HPDE6-E6E7 (cell line): ENCODE measurements around the gene OR56A4.

Source experiments
- DNase-seq: peaks from one replicate; pipeline ENCODE4 v3.0.0; 2011; ENCODE audit warnings: missing footprints; ENCODE audit errors: extremely low spot score

OR56A4 gene, protein sequence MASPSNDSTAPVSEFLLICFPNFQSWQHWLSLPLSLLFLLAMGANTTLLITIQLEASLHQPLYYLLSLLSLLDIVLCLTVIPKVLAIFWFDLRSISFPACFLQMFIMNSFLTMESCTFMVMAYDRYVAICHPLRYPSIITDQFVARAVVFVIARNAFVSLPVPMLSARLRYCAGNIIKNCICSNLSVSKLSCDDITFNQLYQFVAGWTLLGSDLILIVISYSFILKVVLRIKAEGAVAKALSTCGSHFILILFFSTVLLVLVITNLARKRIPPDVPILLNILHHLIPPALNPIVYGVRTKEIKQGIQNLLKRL

DNA sequence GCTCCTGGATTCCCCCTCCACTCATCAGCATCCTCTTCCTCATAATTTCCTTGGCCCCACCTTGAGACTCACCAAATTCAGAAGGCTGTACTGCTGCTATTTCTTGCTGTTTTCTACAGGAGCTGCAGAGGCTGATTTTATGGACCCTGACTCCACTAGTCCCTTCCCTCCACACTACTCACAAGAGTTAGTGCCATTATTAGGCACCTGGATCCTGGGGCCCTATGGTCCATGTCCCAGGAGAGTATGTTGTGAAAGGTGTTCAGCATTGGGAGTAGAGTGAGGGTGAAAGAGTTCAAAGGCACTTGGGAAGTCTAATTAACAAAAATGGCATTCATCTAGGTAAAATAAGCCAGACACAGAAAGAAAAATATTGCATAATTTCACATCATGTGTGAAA is at the start of gene OR56A4:
OR56A4 (minus strand) TSS at position 101 of the 400 bp plus-strand sequence. CDS start 3,954 bp downstream, outside the sequence.
- DNase-seq, result no peak

DNA sequence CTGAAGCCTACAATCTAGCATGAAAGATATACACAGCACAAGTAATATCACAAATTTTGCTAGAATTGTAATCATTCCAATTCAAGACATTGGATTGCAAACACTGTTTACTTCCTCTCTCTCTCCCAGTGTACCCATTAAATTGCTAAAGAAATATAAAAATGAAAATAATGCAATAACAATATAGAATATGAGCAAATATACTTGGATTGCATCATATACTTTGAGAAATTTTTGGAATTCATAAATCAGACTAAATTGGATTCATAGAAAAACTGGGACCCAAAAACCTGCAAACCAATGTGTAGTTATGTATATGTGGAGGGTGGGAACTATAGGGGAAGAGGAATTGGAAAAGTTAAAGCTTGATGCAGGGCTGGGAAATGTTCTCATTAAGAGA is 48.8 kb upstream of the OR56A4 start:
- no peak for DNase-seq

DNA sequence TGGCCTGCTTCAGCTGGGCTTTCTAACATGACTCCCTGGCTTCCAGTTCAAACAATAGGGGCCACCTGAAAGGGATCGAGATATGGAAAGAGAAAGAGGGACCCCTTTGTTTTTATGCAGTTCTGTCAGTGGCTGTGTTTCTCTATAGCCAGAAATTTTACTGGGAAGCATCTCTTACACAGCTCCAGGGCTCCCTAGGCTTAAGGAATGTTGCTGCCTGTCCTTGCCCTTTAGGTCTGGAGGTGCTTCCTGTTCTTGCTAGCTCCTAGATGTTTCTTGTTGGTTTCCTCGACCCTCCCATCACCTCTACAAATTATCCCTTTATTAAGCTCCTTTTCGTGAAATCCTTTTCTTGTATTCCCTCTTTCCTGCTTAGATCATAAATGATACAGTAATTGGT is 45.6 kb upstream of the OR56A4 start:
- DNase-seq, result no peak

DNA sequence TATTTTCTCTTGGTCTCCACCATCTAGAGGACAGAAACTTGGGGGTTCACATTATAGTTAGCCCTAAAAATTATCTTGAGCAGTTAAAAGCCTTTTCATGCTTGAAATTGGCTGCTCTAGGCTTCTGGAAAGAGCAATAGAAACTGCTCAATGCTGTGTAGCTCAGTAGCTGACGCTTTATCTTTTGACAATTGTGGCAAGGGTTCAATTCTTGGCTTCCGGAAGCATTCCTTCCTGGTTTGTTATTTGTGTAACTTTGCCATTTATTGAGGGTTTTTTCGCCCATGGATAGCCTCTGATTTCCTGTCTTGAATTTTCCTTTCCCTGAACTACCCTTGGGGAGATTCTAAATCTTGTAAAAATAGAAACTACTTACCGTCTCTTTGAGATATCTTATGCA is 34.1 kb upstream of the OR56A4 start:
- DNase-seq, result no peak

DNA sequence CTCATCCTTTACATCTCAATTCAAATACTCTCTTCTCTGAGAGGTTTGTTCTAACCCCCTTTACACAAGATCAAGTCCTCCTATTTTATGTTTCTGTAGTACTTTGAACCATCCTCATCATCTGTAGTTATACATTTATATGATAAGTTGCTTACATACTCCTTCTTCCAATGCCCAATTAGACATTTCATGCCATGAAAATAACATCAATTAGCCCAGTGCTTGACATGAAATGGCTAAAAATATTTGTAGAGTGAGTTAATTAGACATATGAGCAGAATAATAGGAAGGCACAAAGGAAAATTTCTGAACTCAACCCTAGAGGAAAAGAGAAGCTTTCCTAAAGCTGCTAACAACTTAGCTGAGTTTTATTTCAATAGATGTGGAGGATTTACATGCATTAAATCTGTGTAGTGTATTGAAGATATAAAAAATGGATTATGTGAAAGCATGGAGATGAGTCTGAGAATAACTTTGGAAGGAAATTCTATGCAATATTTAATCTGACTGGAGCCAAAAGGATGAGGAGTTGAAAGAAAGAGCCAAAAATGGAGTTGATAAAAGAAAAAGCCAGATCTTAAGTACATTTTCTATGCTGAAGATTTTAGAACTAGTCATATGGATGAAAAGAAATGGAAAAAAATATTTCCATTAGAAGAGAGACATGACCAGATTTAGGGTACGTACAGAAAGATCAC is 24.1 kb upstream of the OR56A4 start, which contains the start of gene OR56A1:
OR56A1 (minus strand) TSS at position 51 of the 698 bp plus-strand sequence. CDS start 3,066 bp downstream, outside the sequence.
- no peak for DNase-seq

DNA sequence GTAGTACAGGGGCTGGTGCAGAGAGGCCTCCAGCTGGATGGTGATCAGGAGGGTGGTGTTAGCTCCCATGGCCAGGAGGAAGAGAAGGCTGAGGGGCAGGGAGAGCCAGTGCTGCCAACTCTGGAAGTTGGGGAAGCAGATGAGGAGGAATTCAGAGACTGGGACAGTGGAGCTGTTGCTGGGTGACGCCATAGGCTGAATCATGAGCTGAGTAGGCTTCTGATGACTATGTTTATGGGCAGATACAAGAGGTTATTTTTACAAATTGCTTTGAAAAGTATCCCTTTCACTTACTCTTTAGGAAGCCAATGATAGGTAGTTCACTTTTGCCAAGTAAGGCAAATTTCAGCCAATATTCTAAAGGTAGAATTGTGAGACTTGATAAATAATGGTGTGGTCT is 20.8 kb upstream of the OR56A4 start:
- DNase-seq, result no peak

DNA sequence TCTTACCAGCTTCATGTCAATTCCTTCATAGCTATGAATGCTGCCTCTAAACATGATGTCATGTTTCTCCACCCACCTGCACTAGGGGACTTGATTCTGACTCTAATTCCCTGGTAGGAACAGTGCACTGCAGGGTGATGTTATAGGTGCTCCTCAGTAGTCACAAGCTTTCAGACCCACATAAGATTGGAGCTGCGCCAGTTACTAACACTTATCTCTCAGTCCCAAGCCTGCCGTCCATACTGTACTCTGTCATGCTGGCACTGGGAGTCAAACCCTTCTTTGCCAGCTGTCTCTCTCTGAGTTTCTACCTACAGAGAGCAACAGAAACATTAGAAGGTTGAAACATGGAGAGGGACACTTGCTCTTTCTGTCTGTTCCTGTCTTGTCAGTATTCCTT is 18.3 kb upstream of the OR56A4 start:
- DNase-seq, result no peak

DNA sequence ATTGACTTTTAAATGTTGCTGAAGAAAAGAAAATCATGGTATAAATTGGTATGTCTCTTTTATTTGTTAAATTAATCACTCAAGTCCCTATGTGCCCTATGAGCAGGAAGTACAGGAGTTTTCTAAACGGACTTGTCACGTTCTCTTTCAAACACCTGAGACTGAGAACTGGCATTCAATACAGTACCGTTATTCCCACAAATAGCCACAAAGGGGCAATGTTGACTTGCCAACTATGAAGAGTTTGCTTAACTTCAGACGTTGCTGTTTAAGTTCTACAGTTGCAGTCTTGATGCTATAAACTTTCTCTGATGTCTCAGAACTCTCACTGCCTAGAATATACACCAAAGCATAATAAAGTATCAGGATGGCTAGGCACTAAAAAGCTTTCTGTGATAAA is 16.2 kb upstream of the OR56A4 start:
- DNase-seq, result peak; percentile 2

DNA sequence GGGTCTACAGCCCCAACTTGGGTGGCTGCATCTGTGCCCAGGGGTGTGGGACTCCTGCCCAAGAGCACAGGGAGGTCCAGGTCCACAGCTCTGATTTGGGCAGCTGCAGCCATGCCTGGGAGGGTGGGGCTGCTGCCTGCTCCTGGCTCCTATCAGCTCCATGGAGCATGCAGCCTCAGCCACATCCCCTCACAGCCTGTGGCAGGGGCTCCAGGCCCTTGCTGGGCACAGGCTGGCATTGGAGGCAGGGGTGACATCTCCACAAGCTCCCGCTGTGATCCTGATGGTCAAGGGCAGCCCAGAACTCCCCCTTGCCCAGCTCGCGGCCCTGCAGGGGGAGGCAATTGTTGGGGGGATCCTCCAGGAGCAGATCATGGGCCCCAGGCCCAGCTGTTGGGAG is 6.3 kb upstream of the OR56A4 start:
- no peak for DNase-seq

DNA sequence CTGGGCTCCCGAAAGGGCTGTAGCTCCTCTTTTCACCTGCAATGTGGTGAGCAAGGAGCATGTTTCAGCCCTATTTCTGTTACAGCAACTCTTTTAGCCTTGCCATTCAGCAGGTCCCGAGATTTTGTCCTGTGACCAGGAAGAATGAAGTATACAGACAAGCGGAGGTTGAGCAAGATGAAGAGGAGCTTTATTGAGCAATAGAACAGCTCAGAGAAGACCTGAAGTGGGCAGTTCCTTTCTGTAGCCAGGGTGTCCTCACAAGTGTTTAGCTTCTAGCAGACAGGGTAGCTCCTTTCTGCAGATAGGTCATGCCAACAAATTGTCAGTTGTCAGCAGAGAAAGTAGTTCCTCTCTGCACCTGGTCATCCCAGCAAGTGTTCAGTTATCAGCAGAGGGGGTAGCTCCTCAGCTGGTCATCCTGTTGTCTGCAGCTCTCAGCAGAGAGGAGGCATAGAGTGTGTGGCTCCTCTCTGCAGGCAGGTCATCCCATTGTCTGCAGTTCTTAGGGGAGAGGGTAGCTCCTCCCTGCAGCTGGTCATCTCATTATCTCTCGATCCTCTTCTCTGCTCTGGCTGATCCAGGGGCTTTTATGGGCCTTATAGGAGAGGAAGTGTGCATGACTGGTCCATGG is 5.4 kb upstream of the OR56A4 start:
- DNase-seq, result no peak

DNA sequence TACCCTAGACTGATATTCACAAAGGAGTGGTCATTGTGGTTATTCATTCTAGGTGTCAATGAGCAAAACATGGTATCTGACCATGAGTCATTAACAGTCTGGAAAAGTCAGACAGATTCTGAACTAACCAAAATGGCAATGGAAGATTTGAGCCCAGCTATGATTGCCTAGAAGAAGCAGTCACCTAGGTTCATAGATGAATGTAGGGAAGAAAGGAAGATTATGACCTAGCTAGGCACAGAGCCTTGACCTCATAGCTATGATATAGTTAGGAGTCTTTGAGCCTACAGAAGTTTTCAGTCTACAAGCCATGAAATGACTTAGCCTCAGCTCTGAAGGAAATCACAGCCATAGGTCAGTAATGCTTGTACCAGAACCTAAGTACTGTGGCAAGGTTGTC is 351 bp downstream of the OR56A4 start:
- DNase-seq, result no peak

DNA sequence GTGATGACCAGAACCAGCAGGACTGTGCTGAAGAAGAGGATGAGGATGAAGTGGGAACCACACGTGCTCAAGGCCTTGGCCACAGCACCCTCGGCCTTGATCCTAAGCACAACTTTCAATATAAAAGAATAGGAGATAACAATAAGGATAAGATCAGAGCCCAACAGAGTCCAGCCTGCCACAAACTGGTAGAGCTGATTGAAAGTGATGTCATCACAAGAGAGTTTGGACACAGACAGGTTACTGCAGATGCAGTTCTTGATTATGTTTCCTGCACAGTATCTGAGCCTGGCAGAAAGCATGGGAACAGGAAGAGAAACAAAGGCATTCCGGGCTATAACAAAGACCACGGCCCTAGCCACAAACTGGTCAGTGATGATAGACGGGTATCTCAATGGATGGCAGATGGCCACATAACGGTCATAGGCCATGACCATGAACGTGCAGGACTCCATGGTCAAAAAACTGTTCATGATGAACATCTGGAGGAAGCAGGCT is 4.5 kb downstream of the OR56A4 start:
- DNase-seq, result no peak

DNA sequence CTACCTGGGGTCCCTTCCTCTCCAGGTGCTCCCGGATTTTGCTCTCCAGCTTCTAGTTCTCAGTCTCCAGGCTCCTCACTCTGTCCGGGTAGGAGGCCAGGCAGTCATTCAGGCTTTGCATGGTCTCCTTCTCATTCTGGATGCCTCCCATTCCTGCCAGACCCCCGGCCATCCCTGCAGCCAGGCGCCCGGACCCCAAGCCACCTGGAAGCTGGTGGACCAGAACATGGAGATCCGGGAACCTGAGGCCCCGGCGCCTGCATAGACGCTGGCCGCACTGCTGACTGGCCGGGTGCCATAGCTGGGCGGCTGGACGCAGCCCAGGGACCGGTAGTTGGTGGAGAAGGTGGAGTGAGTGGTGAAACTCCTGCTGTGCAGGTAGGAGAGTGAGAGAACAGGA is 12.0 kb downstream of the OR56A4 start:
- DNase-seq, result no peak

DNA sequence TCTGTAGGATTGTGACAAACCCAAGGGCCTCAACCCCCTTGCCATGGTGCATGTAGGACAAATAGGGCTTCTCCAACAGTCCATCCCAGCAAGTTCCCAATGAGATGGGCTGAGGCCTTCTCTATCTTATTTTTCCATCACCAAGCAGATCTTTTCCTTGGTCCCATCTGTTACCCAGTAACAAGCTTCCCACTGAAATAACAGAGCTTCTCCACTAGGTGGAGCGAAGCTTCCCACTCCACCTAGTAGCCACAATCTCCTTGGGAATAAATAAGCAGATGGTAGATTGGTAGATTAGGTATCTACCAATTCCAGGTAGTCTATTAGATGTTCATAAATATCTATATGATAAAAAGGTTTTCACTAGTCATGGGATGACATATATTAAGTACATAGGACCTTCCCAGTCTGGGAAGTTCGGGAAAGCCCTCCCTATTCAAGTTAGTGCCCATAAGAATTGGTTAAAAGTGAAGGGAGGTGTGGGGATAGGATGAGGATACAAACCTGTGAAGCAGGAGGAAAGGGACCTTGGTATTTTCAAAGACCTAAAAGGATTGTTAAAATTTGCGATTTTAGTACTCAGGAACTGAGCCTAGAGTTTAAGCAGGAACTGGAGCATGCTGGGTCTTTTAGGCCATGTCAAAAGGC is 14.0 kb downstream of the OR56A4 start:
- peak; percentile 13 for DNase-seq

DNA sequence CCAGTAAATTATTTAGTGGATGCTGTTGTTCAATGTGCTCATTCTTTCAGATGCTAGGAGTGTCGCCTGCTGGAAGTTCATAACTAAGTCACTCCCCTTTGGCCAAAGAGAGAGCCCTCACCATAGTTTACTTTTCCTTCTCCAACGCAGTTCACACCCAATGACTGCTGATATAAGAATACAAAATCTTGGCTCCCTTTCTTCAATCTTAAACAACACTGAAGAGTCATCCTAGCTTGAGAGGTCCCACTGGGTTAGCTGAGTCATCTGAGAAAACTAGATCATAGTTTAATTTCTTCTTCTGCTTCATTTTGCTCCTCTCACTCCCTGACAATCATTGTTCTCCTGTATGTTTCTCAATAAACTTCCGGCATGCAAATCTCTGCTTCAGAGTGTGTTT is 14.6 kb downstream of the OR56A4 start:
- no peak for DNase-seq

DNA sequence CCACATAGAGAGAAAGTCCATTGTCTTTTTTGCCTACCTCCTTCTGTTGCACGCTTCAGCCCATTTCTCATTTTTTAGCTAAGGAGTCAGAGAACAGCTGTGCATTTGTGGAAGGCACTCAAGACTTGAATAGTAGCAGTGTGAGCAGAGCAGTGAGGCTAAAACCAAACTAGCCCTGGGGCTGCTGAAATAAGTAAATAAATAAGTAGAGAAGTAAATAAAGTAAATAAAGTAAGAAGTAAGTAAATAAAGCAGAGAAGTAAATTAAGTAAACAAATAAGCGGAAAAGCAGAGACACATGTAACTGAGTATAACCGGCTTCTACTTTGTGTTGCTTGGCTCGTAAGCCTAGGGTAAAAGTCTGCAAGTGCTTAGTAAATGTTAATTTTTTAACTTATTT is 17.5 kb downstream of the OR56A4 start:
- no peak for DNase-seq

DNA sequence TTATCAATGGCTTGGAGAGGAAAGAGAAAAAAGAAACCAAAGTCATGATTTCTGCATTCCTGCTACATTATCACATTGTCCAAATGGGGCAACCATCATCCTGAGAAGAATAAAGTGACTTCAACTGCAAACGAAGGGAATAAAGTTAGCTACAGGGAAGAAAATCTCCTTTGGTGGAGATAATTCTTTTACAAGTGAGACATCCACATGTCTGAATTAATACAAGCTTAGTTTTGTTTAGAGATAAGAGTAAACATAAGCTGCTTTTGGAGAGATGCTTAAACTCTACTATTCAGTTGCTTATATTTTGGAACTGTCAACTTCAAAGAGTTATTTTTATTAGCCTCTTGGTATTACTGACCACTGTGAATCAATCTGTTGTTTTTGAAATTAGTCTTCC is 19.9 kb downstream of the OR56A4 start, which contains the start of gene OR52L1:
OR52L1 (minus strand) TSS at position 101 of the 400 bp plus-strand sequence; CDS start at position 46, 55 bp downstream.
- no peak for DNase-seq

DNA sequence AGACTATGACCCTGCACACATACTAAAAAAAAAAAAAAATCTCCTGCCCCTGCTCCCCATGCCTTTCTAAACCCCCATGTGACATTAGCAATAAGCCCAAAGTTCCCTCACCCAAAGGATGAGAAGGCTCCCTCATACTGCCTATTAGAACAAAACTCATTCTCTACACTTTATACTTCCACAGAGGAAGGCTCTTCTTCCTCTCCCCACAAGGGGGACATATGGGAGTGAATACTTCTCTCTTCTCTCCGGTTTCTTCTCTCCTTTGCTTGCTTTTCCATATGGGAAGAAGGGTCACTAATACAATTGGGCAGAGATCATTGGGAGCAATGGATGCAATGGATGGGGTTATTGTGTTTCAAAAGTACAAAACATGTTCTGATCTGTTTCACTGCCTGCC is 23.3 kb downstream of the OR56A4 start:
- DNase-seq, result no peak

DNA sequence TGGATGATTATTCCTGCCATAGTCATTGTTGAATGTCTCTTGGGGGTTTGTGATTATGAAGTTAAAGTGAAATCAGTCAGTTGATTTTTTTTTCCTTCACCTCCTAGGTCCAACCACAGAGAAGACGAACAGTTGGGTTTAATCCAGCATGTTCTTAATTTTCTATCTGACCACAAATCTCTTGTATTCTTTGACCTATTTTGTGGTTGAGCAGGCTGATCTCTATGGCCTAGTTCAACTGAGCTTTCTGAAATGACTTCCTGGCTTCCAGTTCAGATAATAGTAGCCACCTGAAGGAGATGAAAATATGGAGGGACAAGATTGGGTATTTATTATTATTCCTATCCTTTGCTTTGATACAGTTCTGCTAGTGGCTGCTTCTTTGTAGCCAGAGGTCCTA is 33.2 kb downstream of the OR56A4 start:
- no peak for DNase-seq

DNA sequence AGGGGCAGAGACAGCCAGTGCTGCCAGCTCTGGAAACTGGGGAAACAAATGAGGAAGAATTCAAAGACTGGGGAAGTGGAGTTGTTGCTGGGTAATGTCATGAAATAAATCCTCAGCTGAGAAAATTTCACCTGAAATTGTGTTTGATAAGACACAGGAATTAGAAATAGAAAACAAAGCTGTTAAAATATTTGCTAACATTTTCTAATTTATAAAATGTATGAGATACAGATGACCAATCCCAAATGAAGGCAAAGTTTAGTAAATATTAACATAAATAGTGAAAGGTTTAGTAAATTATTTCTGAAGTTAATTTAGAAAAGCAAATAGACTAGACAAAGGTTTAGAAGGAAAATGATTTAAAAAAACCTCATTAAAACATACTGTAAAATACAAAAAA is 38.4 kb downstream of the OR56A4 start, which contains the start of gene OR56A5:
OR56A5 (minus strand) TSS at position 101 of the 400 bp plus-strand sequence; CDS start at position 101, 0 bp downstream.
- no peak for DNase-seq

DNA sequence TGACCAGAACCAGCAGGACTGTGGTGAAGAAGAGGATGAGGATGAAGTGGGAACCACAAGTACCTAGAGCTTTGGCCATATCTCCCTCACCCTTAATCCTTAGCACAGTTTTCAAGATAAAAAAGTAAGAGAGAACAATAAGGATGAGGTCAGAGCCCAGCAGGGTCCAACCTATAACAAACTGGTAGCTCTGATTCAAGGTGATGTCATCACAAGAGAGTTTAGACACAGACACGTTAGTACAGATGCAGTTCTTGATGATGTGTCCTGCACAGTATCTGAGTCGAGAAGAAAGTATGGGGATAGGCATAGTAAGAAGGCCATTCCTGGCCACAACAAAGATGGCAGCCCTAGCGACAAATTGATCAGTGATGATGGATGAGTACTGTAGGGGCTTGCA is 39.0 kb downstream of the OR56A4 start:
- DNase-seq, result no peak

DNA sequence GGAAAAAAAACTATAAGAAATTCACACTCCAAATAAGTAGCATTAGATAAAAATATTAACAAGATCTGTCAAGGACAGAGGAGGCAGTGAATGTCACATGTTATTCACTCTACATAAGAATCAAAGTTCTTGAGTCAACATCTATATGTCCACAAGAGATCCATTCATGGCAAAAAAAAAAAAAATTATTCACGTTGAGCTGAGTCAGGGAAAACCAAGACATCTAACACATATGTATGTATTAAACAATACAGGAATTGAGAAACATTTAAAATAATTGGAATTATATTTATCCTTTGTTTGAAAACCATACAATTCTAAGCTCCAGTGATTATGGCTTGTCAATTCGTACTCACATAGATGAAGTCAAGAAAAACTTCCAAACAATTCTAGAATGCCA is 39.8 kb downstream of the OR56A4 start:
- no peak for DNase-seq
